Measurements from ENCODE around the gene SH3PXD2A.

The SH3PXD2A gene

DNA sequence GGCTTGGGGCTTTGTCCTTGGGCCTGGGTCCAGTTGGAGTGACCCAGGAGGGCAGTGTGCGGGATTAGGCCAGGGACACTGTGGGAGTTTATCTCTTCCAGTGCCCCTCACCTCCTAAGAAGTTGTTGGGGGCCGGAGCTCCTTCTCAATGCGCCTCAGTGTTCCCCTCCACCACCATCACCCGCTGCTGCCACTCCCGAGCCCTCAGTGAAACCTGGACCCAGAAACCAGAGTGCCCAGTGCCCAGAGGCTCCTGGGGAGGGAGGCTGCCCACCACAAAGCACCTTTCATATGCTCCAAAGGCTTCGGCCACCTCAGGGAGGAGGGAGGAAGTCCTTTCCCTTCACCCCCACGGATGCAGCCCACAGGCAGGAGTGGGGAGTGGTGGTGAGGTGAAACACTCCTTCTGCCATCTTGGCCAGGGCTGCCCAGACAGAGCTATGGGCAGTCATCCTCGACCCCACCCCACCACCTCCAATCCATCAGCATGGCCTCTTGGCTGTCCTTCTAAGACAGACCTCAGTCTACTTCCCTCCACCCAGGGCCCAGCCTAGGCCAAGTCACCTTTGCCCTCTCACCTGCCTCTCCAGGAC, 99.0 kb downstream of the SH3PXD2A start:
- in situ Hi-C loops (cut with MboI; ENCODE audit: low sequenced_read_pairs), result no loop called here

DNA sequence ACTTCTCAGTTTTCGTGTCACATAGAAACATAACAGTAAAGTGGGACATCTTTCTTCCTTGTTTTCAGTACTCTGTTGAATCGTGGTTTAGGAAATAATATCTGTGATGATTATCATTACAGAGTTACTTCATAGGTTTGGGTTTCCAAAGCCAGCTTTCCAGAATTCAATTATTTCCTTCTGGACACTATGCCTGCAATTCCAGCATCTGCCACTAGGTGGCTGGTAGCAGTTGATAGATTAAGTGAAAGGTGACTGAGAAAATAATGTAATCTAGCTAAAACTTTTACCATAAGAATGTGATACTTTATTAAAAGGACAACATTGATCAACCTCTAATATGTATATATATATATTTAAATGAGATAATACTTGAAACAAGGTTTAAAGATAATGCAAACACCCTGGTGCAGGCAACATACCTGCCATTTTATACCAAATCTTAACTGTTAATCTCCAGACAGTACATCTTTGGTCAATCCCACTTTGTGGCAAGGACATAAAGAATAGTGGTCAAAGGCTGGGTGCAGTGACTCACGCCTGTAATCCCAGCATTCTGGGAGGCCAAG, 102.6 kb downstream of the SH3PXD2A start:
- in situ Hi-C loops (cut with MboI; ENCODE audit: low sequenced_read_pairs), result no loop called here

DNA sequence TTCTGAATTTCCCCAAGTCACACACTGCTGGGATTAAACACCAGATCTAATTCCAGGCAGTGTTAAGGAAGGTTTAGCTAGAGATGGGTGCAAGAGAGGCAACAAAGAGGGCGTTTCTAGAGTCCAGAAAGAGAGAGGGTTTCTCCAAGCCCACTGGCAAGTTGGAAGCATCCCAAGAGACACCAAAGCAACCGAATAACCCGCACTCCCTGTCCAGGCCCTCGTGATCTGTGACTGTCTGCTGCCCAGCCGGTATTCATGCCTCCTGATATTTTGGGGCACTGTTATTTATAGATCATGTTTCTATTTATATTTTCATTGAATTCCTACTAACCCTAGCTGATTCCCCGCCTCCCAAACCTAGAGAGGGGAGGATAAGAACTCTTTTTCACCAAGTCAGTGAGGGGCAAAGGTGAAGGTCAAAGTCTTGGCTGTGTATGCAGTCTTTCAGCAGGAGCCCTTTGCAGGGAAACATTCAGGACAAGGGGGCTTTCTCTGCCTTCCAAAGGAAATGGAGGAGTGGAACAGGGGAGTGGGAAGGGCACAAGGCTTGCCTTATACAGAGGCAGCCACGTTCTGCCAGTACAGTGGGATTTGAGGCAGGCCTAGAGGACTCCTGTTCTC, 103.6 kb downstream of the SH3PXD2A start:
- in situ Hi-C loops (cut with MboI; ENCODE audit: low sequenced_read_pairs), result no loop called here

DNA sequence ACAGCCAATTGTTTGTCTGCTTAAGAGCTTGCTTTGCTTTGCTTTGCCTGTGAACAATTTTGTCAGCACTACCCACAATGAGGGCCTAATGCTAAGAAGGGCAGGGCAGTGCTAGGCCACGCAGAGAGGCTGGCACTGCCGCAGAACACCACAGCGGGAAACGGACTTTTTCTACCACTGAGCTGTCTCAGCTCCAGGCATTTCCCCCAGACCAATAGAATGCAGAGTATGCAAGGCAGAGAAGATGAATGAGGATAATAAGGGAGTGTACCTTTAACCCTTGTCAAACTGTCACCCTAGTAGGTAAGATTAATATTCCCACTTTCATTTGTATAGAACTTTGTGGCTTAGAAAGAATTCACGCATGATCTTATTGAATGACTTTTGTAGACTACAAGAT, 104.5 kb downstream of the SH3PXD2A start:
- in situ Hi-C loops (cut with MboI; ENCODE audit: low sequenced_read_pairs), result no loop called here

DNA sequence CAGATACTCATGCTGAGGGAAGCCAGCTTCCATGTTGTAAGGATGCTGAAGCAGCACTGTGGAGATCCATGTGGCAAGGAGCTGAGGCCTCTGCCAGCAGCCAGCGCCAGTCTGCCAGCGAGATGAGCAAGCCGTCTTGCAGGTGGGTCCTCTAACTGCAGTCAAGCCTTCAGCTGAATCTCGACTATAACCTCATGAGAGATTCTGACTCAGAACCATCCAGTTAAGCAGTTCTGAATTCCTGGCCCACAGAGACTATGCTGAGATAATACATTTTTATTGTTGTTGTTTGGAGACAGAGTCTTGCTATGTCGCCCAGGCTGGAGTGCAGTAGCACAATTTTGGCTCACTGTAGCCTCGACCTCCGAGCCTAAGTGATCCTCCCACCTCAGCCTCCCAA, 105.6 kb downstream of the SH3PXD2A start:
- in situ Hi-C loops (cut with MboI; ENCODE audit: low sequenced_read_pairs), result no loop called here

DNA sequence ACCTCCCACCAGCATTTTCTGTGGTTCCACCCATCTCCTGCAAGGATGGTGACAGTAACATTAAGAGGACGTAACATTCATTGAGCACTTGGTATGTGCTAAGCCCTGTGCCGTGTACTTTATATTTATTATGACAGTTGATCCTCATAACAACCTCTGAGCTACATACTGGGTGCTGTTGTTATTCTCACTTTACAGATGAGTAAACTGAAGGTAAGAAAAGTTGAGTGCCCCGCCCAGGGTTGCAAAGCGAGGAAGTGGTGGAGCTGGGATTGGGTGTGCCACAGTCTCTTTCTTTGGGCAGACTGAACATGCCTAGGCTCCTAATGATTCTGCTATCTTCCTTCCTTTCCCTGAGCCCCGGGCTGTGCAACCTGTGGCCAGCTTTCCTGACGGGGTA, 107.4 kb downstream of the SH3PXD2A start:
- in situ Hi-C loops (cut with MboI; ENCODE audit: low sequenced_read_pairs), result no loop called here

DNA sequence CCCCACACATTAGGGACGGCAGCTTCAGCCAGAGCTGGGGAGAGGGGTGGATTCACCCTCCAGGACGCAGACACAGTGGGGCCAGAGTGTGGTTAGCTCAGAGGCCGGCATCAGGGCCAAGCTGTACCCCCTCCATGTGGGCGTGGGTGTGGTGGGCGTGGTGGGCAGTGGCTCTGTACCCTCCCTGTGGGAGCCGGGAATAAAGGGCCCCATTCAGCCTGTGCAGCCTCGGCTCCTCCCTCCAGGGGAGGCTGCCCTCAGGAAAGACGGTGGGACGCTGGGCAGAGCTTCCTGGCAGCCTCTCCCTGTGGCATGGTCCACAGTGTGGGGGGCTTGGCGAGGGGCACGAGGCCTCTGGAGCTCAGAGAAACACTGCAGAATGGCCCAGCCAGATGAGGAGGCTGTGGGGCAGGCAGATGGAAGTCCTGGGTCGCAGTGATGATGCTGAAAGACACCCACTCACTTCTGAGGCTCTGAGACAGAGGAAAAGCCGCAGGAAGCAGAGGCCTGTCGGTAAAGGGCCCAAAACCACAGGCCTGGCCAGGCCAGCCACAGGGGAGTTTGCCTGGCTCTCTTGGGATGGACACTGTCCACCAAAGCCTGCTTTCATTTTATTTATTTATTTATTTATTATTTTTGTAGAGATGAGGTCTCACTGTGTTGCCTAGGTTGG, 108.0 kb downstream of the SH3PXD2A start:
- in situ Hi-C loops (cut with MboI; ENCODE audit: low sequenced_read_pairs), result no loop called here

DNA sequence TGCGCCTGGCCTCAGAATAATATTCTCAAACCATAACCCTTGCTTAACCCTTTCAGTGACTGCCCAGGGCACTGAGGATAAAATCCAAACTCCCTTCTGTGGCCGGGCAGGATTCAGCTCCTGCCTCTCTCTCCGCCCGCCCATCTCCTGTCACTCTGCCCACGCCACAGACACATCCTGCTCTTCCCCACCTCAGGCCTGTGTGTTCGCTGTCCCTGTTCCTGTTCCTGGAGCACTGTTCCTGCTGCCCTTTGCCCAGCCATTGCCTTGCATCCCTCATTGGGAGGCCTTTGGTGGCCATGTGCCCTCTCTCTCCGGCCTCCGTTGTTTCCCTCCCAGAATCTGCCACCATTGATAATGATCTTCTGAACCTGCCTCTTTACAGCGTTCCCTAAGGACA, 108.8 kb downstream of the SH3PXD2A start:
- in situ Hi-C loops (cut with MboI; ENCODE audit: low sequenced_read_pairs), result no loop called here

DNA sequence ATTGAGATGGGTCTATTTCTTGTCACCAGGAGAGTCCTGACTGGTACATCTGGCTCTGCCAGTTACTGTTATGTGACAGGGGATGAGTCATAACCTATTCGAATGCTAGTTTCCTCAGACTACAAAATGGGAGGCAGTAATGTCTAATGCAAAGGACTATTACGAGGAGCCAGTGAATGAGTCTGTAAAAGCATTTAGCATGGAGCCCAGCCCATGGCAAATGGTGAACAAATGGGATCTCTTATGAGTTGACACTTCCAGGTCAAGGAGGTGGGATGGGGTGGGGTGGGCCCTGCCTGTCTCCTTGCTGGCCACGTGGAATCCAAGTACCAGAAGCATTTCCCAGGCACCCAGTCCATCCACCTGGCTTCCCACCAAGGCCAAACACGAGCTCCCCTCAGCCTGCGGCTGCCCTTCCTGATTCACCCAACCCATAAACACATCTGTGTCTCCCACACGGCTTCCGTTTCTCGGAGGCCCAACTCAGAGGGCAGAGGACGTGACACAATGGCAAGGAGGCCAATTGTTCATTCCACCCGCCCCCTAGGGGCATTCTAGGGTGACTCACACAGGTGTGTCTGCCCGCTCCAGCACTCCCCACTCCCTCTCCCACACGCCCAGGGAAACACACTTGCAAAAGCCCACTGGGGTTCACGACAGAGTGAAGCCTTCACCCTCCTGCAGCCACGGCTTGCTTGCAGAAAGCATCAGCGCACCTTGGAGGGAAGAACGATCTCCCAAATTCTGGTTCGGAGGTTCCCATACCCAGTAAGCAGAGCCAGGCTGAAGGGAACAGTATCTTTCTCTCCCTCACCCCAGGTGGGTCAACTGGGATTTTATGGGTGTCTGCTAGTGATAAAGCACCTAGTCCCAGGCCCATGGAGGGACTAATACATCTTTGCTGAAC, 109.8 kb downstream of the SH3PXD2A start:
- in situ Hi-C loops (cut with MboI; ENCODE audit: low sequenced_read_pairs), result no loop called here

DNA sequence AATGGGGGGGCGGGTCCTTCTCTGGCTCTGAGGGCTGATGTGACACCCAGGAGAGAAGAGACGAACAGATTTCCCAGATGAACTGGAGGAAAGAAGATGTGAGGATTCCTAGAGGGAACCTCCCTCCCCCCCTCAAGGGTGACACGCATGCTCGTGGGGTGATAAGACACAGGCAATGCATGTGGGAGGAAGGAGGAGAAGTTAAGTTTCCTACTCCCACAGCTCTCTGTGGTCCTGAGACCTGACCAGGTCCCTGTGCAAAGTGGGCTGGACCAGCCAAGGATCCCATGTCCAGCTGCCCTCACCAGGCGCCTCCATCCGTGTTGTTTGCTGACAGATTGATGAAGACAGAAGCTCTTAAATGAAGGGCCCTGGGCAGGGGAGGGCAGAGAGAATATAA, 112.6 kb downstream of the SH3PXD2A start:
- in situ Hi-C loops (cut with MboI; ENCODE audit: low sequenced_read_pairs), result no loop called here

DNA sequence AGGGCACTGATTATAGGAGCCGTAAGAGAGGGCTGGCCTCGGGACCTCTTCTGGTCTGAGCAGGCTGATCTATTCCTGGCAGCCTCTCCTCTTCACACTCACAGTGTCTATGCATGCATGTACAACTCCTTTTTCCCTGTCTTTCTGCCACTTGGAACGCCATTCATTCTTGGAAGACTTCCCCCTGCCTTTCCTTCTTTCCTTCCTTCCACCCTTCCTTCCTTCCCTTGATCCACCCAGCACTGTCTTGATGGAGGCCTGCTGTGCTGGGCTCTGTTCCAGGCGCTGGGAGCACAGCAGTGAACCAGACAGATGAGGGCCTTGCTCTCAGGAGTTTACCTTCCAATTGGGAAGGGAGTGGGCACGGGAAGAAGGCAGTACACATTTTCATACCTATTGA, 114.8 kb downstream of the SH3PXD2A start:
- in situ Hi-C loops (cut with MboI; ENCODE audit: low sequenced_read_pairs), result no loop called here

DNA sequence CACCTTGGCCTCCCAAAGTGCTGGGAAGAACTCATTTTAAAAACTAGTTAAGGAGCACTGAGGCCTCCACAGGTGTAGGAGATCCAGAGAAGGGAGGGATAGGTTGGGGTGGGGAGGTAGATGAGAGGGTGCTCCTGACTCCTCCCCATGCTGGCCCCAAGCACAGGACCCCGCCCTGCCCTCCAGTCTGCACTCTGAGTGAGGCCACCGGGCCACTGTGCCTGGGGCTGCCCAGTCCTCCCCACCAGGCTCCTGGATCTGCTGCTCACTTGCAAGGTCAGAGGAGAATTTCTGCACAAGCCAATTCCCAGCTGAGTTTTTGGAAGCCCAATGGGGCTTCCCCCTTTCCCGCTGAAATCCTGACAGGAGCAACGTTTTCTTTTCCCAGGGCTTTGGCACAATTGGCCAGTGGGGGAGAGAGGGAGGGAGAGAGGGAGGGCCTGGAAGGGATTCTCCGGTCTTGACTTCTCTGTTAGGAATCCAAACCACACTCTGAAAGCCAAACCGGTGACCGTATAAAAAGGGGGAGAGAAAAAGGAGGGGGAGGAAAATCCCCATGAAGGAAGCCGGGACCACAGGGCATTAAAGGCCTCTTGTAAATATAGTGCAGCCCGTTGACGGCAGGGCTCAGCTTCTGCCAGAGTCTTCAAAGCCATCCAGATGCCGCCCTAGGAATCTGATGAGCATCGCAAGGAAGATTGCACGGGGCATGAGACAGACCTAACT, 116.2 kb downstream of the SH3PXD2A start:
- in situ Hi-C loops (cut with MboI; ENCODE audit: low sequenced_read_pairs), result no loop called here

DNA sequence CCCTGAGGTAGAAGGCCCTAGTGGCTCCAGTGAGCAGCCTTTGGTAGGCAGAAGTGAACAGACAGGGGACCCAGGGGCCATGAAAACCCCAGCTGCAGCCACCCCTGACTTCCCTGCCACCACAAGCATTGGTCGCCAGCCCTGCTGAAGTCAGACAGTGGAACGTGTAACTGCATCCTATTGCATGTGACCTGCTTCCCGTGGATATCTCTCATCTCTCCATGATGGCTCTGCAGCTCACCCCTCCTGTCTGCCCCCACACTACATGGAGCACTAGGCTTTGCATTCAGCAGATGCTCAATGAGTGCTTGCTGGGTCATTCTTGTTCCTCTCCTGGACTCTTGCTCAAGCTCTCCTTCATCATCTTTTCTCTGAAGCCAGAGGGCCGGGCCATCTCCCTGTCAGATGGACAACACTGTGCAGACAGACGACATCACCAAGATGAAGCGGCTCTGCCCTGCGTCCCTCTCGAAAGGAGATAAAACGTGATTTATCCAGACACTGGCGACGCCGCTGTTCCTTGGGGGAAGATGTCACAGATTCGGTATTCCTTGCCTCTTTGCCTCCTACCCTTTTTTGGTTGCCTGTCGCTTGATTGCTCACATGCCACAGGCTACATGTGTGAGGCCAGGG, 117.5 kb downstream of the SH3PXD2A start:
- in situ Hi-C loops (cut with MboI; ENCODE audit: low sequenced_read_pairs), result no loop called here

DNA sequence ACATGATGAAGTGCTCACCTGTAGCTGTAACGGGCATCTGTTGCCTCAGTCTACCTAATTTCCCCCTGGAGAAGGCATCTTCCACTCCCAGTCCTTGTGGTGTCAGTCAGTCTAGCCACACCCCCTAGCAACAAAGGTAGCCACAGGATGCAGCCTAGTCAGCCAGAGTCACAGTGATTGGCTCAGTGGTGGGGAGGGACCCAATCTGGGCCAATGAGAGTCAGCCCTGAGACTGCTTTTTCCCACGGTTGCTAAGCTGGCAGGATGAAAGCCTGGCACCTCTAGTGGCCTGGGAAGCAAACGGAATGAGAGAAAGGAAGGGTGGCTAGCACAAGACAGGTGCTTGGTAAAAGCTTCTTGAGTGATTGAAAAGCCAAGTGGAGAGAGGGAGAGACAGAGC, 118.6 kb downstream of the SH3PXD2A start:
- in situ Hi-C loops (cut with MboI; ENCODE audit: low sequenced_read_pairs), result no loop called here

DNA sequence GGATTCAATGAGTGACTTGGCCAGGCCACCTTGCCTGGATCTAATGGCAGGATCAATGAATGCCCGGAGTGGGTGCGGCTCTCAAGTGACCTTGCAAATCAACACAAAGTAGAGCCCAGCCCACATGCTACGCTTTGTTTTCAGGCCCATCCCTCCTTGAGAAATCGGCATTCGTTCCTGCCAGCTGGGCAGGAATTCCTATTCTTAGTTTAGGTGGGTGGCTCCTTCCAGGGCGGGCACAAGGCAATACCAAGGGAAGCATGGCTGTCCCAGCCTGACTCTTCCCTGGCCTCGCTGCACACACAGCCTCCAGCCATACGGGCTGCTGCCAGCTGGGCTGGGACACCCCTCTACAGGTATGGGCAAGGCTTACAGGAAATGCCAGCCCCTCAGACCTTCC, 119.3 kb downstream of the SH3PXD2A start:
- in situ Hi-C loops (cut with MboI; ENCODE audit: low sequenced_read_pairs), result no loop called here

DNA sequence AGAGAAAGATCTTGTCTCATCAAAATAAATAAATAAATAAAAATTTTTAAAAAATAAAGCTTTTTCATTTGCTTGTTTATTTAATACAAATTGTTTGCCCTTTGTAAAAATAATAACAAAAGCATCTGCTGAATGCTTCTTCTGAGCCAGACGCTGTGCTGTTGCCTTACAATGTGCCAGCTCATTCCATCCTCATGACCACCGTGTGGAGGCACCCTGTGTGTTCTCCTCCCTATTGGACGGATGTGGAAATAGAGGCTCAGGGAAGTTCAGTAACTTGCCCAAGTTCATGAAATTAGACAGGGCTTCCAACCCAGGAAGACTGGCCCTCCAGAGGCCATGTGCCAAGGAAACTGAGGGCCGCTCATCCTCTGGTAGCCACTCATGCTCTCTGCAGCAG, 120.6 kb downstream of the SH3PXD2A start:
- in situ Hi-C loops (cut with MboI; ENCODE audit: low sequenced_read_pairs), result no loop called here

DNA sequence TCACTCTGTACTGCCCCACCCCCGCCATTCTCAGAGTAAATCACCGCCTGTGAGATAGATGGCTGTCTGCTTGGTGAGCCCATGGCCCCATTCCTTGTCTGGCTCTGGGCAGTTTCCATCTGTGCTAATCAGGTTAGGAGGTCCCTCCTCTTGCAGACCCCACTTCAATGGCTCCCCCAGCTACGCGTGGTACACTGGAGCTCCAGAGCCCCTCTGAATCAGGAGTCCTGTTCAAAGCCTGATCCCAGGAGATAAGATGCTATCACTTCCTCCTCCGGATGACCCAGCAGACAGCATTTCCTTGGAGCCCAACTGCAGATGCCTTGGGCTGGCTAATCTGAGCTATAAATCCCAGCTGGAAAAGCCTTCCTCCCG, 122.3 kb downstream of the SH3PXD2A start:
- in situ Hi-C loops (cut with MboI; ENCODE audit: low sequenced_read_pairs), result no loop called here

DNA sequence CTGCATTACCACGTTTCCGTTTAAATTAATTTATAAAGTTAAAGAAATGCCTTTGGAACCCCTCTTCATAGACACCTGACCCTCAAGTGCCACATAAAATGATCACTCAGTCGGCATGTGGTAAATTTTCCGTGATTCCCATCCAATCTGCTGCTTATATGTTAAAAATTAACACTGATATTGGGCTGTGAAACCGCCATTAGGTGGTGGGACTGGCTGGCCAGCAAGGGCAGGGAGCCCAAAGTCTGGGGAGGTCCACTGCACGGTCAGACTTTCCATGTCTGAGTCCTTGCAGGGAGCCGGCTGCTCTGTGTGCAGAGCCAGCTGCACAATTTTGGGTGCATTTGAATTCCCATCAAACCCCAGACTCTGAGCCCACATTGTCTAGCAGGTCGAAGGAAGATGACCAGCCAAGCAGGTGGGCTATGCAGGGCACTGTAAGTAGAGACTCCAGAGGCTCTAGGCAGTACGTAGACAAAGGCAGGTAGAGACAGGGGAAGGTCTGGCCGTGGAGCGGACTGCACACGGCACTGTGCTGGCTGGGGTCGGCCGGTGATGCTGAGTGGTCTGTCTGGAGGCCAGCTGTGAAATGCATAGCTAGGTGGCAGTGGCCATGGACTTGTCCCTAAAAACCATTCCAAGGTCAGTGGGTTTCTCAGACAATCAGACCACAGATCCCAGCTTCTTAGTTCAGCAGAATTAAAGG, 122.9 kb downstream of the SH3PXD2A start:
- in situ Hi-C loops (cut with MboI; ENCODE audit: low sequenced_read_pairs), result no loop called here

DNA sequence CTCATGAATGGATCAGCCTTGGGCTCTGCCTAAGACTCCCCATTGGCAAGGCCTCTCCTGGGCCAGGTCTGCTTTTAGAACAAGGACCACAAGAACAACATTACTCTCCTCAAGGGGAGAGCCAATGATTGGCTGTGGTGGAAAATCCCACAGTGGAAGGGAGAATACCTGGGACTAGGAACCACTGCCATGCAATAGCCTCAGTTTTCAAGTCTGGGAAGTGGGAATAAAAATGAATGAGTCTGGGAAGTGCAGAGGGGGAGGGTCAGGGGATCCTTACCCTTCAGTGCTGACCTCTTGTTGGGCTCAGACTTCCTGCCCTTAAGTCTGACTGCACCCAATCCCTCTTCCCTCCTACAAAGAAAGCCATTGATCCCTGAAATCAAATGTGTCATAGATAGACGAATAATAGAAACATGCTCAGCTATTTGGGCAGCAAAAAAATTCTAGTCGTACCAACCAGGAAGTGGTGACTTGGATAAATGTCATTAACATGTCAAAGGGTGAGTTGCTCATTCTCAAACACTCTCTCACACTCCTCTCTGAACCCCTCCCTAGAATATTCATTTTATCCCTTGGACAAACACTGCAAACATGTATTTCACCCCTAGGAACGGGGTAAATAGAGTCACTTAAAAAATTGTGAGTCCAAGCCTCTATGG, 123.6 kb downstream of the SH3PXD2A start:
- in situ Hi-C loops (cut with MboI; ENCODE audit: low sequenced_read_pairs), result no loop called here
